SH-SY5Y (cell line): ENCODE measurements around the gene TRMT10C.

ENCODE experiments used
- GATA2 ChIP-seq: IDR thresholded peaks from 2 replicates; pipeline ENCODE4 v1.6.1; 2011; ENCODE audit warnings: mild to moderate bottlenecking, low read depth, low read length
- GATA3 ChIP-seq: IDR thresholded peaks from 2 replicates; pipeline ENCODE4 v1.6.1; 2011; ENCODE audit warnings: low read depth, mild to moderate bottlenecking, low read length, moderate library complexity

TRMT10C gene

GRCh38 chr3:101574388-101575112 is 12.9 kb downstream of the TRMT10C start:
- TF ChIP-seq GATA3 (no peak), GATA2 (no peak)

- TF ChIP-seq GATA2, result no peak
Measured at GRCh38 chr3:101577286-101577685, 15.6 kb downstream of the TRMT10C start.

GRCh38 chr3:101588616-101589015 is 26.9 kb downstream of the TRMT10C start:
- TF ChIP-seq GATA2 (no peak), GATA3 (no peak)

- TF ChIP-seq GATA3, result no peak
- TF ChIP-seq GATA2, result no peak
Measured at GRCh38 chr3:101591071-101591470, 29.4 kb downstream of the TRMT10C start.

GRCh38 chr3:101602731-101603130 is 41.1 kb downstream of the TRMT10C start:
- no peak for TF ChIP-seq GATA2
- TF ChIP-seq GATA3, result no peak

GRCh38 chr3:101603184-101603583 is 41.5 kb downstream of the TRMT10C start:
- TF ChIP-seq GATA3 (no peak), GATA2 (no peak)

GRCh38 chr3:101611023-101611422 is 49.4 kb downstream of the TRMT10C start:
- TF ChIP-seq GATA3 (no peak), GATA2 (no peak)

GRCh38 chr3:101615525-101615924 is 53.9 kb downstream of the TRMT10C start:
- no peak for TF ChIP-seq GATA3
- no peak for TF ChIP-seq GATA2
